SW 1271 (cell line): Measurements from ENCODE around the gene ADAMTS2.

ENCODE experiments used
- DNase-seq, 2 experiments: peaks; one replicate each; lab custom pipeline; 2025; lab: John Stamatoyannopoulos, UW

ADAMTS2 gene

GRCh38 chr5:179139111-179139935, 205.9 kb downstream of the ADAMTS2 start:
- DNase-seq: no peak

- DNase-seq: no peak
Observed at GRCh38 chr5:179138568-179138925, 206.7 kb downstream of the ADAMTS2 start.

GRCh38 chr5:179137643-179138567, 207.4 kb downstream of the ADAMTS2 start:
- DNase-seq: no peak

GRCh38 chr5:179137016-179137642, 208.1 kb downstream of the ADAMTS2 start:
- no peak for DNase-seq

GRCh38 chr5:179135441-179136215, 209.6 kb downstream of the ADAMTS2 start:
- DNase-seq: no peak

- no peak for DNase-seq
Observed at GRCh38 chr5:179135006-179135405, 210.3 kb downstream of the ADAMTS2 start.

GRCh38 chr5:179134511-179134910, 210.8 kb downstream of the ADAMTS2 start:
- no peak for DNase-seq

GRCh38 chr5:179132586-179133355, 212.5 kb downstream of the ADAMTS2 start:
- no peak for DNase-seq

GRCh38 chr5:179131886-179132585, 213.2 kb downstream of the ADAMTS2 start:
- DNase-seq: no peak

- no peak for DNase-seq
Observed at GRCh38 chr5:179131321-179131835, 213.9 kb downstream of the ADAMTS2 start.

- DNase-seq: no peak
Observed at GRCh38 chr5:179130101-179130681, 215.1 kb downstream of the ADAMTS2 start.

- DNase-seq: no peak
Observed at GRCh38 chr5:179129607-179130071, 215.6 kb downstream of the ADAMTS2 start.

- no peak for DNase-seq
Observed at GRCh38 chr5:179128976-179129375, 216.3 kb downstream of the ADAMTS2 start.

GRCh38 chr5:179128041-179128365, 217.3 kb downstream of the ADAMTS2 start:
- DNase-seq: no peak

- no peak for DNase-seq
Observed at GRCh38 chr5:179127136-179128040, 217.9 kb downstream of the ADAMTS2 start.

GRCh38 chr5:179126506-179126991, 218.7 kb downstream of the ADAMTS2 start:
- no peak for DNase-seq

GRCh38 chr5:179125789-179126505, 219.3 kb downstream of the ADAMTS2 start:
- DNase-seq: no peak
